Stomach (tissue), 4 donors: Measurements from ENCODE around the gene SLC25A26.

Experiments
- EP300 ChIP-seq: sonication (generic); formaldehyde crosslinking; IDR thresholded peaks from one replicate; pipeline ENCODE4 v1.6.1; 2017; ENCODE audit warnings: antibody characterized with exemption
- POLR2A ChIP-seq, 4 donors: fragments of 450-650 bp; IDR thresholded peaks; one replicate each; pipeline ENCODE4 v1.6.1; 2016; ENCODE audit warnings: antibody characterized with exemption in 4 of 4, control low read depth in 2 of 4, mild to moderate bottlenecking in 1 of 4, moderate library complexity in 1 of 4
- POLR2AphosphoS5 ChIP-seq, 3 donors: sonication (generic); formaldehyde crosslinking; IDR thresholded peaks; one replicate each; pipeline ENCODE4 v1.6.1; 2016; ENCODE audit warnings: antibody characterized with exemption in 3 of 3

- no peak for TF ChIP-seq POLR2A (IDR thresholded peaks at IDR 0.05)
- no peak for TF ChIP-seq EP300
- no peak for TF ChIP-seq POLR2AphosphoS5 (IDR thresholded peaks at IDR 0.05)
These were observed 45.8 kb downstream of the SLC25A26 start for GRCh38 chr3:66266551-66266950.
